UCSD-AML1 (cell line): ENCODE measurements around the gene NAV3.

Source experiments
- DNase-seq: peaks from one replicate; lab custom pipeline; 2025; ENCODE audit not compliant: unreplicated experiment; lab: John Stamatoyannopoulos, UW

Gene NAV3

DNA sequence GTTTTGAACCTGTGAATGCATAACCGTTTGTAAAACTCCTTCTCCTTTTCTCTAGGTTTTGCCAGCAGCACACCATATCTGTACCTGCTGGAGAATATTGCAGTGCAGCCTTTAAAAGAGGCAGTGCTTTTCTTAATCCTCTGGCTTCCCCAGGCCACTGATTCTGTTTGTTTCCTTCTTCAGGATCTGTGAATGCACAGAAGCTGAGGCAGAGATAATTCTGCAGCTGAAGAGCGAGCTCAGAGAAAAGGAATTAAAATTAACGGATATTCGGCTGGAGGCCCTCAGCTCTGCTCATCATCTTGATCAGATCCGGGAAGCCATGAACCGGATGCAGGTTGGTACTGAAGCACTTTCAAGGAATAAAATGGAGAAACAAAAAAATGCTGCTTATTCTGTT, 348.7 kb downstream of the NAV3 start:
- no peak for DNase-seq

DNA sequence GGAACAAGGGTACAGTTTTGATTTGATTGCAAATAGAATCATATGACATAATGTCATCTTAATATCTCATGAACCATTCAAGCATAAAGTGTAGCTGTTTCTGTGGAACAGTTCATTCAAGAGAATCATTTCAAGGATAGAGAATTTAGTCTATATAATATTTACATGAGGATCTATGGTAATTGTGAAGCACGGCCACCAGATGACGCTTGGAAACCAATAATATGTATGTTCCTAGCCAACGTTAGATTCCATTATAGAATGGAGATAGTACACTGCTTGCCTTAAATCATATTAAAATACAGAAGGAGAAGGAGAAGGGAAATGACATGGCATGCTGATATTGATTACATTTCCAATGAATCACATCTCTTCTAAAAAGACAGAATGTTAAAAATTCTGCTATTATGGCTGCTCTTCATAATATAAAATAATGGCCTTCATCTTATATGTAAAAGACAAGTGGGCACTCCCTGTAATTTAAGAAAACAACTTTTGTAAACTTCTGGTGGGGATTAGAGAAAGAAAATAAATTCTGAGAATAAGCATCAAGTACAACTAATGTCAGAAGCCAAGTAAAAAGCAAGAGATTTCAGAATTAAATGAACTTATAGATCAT, 351.0 kb downstream of the NAV3 start:
- DNase-seq: no peak

DNA sequence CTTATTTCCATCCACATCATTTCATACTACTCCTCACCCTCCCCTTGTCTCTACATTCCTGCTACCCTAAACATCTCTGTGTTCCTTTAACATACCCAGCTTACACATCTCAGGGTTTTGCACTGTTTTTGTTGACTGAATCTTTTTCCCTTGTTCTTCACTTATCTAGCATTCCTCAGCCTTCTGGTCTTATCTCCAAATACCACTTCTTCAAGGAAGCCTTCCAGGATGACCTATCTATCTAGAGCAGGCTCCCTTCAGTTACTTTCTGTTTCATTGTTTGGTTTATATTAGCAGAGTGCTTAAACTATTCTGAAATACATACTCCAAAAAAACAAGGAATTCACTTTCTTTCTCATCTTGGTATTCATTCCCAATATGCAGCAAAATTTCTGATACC, 353.1 kb downstream of the NAV3 start:
- DNase-seq: no peak

DNA sequence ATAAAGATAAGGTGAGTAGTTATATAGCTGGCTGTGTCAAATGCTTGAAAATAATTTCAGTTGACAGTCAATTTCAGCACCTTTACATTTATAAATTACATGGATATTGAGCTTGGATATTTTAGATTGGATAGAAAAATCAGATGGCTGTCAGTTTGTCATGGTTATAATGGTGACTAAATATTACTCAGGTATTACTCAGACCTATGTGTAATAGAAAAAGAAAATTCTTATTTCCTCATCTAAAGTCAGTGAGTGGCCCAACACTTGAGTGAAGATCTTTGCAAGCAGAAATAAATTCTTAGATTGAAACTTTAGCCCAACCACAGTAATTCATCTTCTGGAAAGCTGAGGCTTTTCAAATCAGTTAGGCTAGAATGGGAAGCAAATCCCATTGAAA, 354.4 kb downstream of the NAV3 start:
- no peak for DNase-seq

DNA sequence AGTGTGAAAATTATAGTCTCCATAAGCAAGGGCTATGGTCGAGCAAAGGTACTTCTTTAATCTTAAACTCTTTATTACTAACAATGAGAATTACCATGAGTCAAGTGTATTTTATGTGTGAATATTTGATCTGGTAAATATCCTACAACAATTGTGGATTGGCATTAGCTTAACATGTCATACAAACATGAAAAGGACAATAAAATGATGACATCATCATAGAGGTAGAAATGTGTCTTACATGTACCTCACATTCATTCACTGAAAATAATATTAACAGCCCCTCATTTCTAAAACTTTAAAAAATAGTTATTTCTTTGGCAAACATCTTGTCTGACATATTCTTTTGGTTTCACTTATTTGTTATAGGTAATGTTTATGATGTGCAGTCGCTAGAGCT, 355.0 kb downstream of the NAV3 start:
- no peak for DNase-seq

DNA sequence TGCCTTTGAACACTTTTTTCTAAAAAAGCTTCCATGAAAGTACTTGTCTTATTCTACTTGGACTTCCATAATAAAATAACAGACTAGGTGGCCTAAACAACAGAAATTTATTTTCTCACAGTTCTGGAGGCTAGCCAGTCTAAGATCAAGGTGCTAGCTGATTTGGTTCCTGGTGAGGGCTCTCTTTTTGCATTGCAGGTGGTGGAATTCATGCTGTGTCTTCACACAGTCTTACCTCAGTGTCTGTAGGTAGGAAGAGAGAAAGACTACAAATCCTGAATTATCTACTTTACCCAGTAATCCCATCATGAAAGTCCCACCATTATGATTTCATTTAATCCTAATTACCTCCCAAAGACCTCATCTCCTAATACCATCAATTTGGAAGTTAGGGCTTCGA, 356.0 kb downstream of the NAV3 start:
- DNase-seq: no peak

DNA sequence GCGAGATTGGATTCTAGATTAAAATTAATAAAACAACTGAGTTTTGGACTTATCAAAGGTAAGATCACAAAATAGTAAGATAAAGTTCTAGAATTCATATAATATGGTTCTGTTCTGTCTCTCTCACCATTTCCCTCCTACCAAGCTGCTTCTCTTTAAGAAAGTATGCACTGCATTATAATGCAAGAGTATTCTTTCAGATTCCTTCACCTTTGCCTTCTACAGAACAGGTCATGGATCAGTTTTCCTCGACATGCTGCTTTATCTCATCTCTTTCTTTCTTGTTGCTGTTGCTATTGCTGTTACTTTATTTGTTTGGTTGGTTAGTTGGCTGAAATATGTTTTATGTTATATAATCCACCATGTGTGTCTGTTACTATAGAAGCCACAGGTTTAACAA, 357.0 kb downstream of the NAV3 start:
- DNase-seq: no peak

DNA sequence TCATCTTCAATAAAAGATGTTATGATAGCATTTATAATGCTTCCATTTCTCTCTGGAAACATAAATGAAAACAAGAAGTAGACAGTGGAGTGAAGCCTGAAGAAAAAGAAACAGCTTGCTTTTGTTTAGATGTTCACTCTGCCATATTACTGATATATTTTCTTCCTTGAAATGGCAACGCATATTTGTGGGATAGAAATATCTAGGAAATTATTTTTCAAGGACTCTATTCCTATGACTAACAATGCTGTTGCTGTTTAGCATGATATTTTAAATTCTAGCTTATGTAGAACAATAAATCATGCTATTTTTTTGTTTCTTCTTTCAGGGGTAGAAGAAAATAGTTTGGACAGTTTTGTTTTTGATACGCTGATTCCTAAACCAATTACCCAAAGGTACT, 359.0 kb downstream of the NAV3 start:
- DNase-seq: no peak

DNA sequence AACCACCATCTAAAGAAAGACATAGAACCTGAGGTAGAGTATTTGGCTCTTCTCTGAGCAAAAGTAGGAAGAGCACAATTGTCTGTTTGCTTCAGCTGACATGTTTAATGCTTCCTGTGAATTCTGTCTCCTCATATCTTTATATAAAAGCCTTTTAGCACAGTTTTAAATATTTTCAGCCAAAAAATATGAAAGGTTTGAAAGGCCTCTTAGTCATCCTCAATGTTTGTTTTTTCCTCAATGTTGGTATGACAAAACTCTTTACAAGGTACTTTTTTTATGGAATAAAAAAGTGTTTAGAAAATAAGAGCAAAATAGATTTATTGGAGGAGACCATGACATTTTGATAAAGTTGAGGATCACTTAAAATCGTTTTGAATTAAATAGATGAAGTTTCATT, 360.9 kb downstream of the NAV3 start:
- no peak for DNase-seq

DNA sequence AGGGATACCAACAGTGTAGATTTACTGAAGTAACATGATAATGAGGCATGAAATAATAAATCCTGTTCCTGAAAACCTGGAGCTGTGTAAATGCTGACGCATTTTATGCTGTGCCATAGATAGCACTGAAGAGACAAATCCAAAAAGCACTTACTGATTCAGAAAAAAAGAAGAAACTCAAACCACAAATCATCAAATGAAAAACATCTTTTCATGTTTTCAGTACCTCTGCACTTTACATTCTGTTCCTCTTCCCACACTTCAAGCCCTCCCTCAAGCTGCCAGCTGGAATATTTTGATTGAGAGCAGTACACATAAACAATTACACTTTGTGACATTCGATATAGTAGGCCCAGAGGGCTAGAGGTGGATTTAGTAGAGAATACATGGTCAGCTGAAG, 362.3 kb downstream of the NAV3 start:
- no peak for DNase-seq

DNA sequence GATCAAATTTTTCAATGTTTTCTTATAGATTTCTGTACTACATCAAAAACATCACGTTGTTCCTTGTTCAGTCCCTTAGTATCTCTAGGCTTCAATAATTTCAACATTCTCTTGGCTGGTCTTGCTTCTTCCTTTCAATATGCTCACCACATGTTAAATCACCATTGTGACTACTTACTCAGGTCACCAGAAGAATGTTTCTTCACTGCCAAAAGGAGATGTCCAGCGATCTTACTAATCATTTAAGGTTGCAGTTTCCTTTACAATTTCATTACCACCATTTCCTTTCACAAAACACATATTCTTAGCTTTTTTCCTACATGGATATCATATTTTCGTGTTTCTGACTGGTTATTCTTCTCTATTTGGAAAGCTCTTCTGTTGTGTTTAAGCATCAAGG, 363.8 kb downstream of the NAV3 start:
- no peak for DNase-seq

DNA sequence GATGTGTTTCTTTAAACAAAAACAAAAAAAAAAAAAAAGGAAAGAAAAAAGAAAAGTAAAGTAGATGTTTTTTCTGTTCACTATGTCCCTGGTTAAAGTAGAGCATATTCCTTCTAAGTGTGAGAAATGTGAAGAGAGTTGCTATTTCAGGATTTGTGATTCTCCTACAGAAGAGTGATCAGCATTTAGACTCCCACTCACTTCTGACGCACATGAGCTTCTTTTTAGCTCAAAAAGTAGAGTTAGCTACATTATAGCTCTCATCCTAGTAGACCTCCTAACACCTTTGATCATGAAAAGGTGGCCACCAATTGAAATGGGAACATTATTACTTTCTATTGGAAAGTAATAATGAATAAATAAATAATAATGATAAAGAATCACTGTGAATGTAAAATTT, 368.2 kb downstream of the NAV3 start:
- no peak for DNase-seq

DNA sequence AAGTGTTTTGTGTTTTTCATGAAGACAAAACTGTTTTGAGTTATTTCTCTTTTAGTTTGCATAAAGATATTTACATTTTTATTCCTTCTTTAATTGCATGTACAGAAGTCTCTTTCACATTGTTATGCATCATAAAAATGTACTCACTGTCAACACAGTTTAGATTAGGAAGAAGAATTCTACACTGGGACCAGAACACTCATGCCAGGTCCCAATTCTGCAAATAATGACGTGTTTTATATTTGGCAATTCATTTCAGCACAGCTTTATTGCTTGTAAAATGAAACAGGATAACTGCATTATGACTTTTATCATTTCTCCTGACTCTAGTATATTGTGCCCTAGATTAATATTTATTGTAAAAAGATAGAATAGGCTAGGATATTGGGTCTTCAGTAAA, 369.2 kb downstream of the NAV3 start:
- no peak for DNase-seq

DNA sequence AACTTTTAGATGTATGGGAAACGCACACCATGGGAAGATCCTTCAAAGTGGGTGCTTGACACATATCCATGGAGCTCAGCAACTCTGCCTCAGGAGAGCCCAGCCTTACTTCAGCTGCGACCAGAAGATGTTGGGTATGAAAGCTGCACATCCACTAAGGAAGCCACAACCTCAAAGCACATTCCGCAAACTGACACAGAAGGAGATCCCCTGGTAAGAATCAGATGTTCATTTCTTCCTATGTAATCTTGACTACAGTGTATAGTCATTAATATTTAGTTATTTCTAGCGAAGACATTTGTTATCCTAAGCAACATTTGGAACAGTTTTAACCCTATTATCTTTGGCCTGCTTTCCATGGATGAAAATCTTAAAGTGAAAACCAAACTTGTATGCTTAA, 374.2 kb downstream of the NAV3 start:
- DNase-seq: no peak

DNA sequence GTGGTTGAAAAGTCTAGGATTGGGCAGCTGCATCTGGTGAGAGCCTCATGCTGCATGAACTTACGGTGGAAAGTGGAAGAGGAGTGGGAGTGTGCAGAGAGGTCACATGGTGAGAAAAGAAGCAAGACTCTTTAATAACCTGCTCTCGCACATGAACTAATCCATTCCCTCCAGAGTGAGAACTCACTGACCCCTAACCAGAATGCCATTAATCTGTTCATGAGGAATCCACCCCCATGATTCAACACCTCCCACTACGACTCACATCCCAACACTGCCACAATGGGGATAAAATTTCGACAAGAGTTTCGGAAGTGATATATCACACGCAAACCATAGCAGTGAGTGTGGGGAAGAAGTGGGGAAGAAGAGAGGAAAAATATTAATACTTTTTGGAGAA, 377.4 kb downstream of the NAV3 start:
- DNase-seq: no peak

DNA sequence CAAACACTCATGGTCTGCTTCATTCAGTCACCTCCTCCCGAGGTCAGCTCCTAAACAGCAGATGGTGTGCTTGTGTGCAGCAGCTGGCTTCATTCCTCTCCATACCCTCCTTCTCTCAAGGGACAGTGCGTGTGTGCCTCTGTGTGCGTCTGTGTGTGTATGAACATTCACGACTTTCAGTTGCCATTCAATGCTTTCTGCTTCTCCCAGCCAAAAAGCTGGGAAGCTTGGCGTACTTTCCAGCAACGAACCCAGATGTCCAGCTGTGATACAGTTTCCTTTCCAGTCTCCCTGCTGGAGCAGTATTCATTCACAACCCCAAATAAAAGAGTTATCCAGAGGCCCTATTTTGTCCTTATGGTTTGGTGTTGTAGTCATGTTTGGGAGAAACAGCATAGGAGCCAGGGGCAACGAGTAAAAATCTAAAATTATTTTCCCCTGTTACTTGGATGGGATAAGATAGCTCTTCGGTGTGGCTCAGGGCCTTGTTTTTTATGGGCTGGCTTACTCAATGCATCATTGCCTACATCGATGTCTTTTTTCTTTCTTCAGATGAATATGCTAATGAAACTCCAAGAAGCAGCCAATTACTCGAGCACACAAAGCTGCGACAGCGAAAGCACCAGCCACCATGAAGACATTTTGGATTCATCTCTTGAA, 379.3 kb downstream of the NAV3 start:
- no peak for DNase-seq

DNA sequence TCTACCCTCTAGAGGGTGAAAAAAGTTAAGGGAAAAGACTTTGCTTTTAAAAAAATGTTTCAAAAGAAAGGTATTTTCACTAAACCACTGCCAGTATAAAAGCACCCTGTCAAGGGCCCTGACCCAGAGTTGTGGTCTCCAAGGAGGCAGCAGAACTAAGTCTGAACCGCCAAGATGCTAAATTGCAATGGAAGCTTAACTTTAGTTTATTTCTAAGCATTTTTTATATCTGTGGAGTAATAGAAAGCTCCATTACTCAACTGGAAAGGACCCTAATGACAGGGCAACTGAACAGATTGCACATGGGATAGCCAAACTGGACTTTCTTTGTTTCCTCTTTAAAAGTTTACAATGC, 379.8 kb downstream of the NAV3 start:
- DNase-seq: no peak

DNA sequence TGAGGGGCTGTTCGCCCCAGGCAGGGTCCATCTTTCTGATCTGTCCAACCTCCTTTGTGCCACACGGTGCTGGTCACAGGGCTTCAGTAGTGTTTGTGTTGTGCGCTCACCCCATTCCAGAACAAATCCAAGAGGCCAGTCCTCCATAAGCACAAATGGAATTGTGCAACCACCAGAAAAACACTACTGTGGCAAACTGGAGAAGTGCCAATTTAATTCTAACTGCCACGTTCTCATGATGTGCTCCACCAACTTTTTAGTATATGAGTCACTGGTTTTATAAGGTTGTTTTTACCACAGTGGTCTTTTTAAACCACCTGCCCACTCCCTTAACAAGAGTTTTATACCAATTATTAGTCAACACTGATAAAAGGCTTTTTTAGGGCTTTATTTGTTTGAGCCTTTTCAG, 380.2 kb downstream of the NAV3 start:
- DNase-seq: no peak

DNA sequence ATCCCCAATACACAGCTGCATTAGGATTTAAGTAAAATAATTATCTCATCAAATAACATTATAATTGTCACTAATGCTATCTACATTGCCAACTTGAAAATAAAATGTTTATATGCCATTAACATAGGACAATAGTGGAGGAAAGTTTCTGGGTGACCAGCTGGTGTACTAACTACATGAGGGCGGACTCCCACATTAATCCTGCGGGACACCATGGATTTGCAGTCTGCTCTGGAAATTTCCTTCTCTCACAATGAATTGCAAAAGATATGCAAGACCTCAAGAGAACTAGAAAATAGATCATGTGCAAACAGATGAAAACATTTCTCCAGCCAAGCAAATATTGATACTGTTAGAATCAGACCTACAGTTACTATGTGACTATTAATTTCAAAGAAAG, 390.1 kb downstream of the NAV3 start:
- no peak for DNase-seq

DNA sequence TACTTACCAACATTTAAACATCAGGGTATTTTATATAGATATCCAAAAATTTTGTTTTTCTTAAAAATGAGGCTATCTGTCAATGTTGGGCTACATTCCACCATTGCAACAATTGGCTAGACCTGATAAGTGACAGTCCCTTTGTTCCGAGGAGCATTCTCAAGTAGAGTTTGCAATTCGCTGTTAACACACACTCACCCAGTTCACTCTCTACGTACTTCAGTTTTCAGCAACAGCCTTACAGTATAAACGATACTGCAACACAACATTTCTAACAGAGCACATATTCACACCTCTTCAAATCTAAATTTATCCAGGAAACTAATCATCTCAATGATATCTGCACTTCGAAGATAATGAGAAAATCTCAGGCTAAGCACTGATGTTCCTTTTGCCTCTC, 393.5 kb downstream of the NAV3 start:
- no peak for DNase-seq

DNA sequence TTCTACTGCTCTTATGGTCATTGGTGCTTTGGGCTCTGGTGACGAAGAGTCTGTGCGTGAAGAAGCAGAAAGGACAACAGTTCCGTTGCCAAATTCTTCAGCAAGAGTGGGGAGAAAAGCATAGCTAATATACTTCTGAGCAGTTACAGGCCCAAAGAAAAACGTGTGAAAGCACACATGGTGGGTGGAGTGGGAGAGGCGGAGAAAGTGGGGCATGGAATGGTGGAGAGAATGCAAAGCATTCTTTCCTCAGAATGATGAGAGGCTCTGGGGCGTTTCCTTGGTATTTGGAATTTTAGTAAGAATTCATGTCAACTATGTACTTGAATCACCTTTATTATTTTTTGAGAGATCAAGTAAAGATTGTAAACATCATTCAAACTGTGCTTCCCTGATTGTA, 396.1 kb downstream of the NAV3 start:
- DNase-seq: no peak

DNA sequence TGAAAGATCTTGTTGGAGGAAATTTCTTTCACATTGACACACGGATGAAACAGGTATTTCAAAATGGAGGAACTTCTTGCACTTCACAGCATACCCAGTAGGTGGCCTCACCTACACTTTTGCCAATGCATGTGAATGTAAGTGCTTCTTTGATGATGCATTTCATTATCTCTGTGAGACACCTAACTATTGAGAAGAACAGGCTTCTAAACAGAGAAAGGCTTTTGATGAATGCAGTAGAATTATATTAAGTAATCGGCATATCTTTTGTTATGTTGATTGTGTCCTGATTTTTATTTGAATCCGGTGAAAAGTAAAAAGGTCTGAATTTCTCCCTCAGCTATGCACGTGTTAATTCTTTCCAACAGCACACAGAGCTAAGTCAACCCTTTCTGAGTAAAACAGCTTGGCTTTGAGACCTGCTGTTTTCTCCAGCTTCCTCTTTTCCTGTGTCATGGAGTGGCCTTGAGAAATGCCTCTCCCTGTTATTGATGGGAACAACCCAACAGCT, 399.0 kb downstream of the NAV3 start:
- DNase-seq: no peak

DNA sequence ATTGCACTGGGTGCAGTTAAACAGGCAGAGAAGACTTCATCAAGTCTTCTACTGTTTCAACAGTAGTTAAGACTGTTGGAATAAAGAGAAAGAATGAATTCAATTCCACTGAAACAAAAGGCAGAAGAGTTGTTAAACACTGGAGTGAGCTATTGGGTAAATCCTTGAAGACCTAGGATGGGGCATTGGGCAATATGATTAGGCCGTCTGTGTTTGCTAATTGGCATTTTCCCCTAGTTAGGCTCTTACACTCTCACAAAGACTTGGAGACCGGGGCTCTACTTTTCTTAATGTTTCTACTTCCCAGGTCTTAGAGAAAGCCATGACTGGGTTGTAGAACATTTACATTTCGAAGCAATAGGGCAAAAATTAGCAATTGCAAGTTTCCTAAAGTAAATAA, 402.1 kb downstream of the NAV3 start:
- no peak for DNase-seq
